HCT116 (cell line): ENCODE data around the gene SPEN. TPM values are rescaled to one million over a fixed set of nuclear protein-coding genes. Genes with fewer than 3 reads are reported as not detected.

Source experiments
- ATAC-seq: fragments of 200-7000 bp; cut with Tn5 transposase; 2 replicates; pipeline ENCODE4 v1.9.1; 2020; ENCODE audit warnings: mild to moderate bottlenecking, moderate library complexity
- BruUV-seq: library from RNA; stranded (reverse); fragments of 400-500 nt; replicated peaks from 2 replicates; lab custom pipeline; 2021; lab: Mats Ljungman, UMichigan
- CTCF ChIA-PET: fragments of 300-600 bp; sonication (Branson Sonifier 250); formaldehyde crosslinking; loops from one replicate; lab custom pipeline; 2021; ENCODE audit warnings: antibody characterized with exemption; lab: Charles Lee
- POLR2A ChIA-PET: fragments of 300-600, 350-600 bp; sonication (Branson Sonifier 250); formaldehyde crosslinking; loops from one replicate; lab custom pipeline; 2021; ENCODE audit warnings: antibody characterized with exemption; lab: Charles Lee
- RAD21 ChIA-PET, 2 experiments: fragments of 300-600 bp; sonication (Branson Sonifier 250); formaldehyde crosslinking; loops; one replicate each; lab custom pipeline; 2023; ENCODE audit warnings: low total read pairs in 2 of 2; ENCODE audit not compliant: uncharacterized antibody in 2 of 2, unreplicated experiment in 2 of 2, low non-redundant PET in 1 of 2; lab: Charles Lee
- DNase-seq: peaks from one replicate; pipeline ENCODE4 v3.0.0-alpha.2; 2010; ENCODE audit warnings: low read depth, low spot score
- H2AFZ ChIP-seq: fragments of 200-600 bp; shearing (Covaris generic), sonication (generic); 2 replicates; pipeline ENCODE4 v1.6.1; 2017; ENCODE audit warnings: low read depth, mixed run types, mixed read lengths, antibody characterized with exemption, low read length; ENCODE audit not compliant: poor library complexity, severe bottlenecking
- H3K27ac ChIP-seq: 2 replicates; pipeline ENCODE4 v1.5.1; 2012; ENCODE audit warnings: low read depth, low read length
- H3K27me3 ChIP-seq: fragments of 200-600 bp; sonication (generic); 2 replicates; pipeline ENCODE4 v1.6.1; 2016; ENCODE audit warnings: mixed run types, low read length, mixed read lengths; ENCODE audit not compliant: insufficient read depth
- H3K36me3 ChIP-seq, 2 experiments: fragments of 200-500 bp in 1 of 2; fragments of 200-600 bp in 1 of 2; sonication (Bioruptor generic) in 1 of 2; sonication (generic) in 1 of 2; 2 replicates each; pipeline versions ENCODE4 v1.5.1 to v1.6.1; 2014 to 2016; ENCODE audit warnings: low read length in 2 of 2, inconsistent platforms in 1 of 2, mixed read lengths in 1 of 2, mixed run types in 1 of 2; ENCODE audit not compliant: insufficient read depth in 2 of 2, control insufficient read depth in 1 of 2
- H3K4me1 ChIP-seq, 2 experiments: fragments of 200-600 bp in 1 of 2; sonication (generic) in 1 of 2; 2 replicates each; pipeline versions ENCODE4 v1.5.1 to v1.6.1; 2012 to 2017; ENCODE audit warnings: low read length in 2 of 2, inconsistent platforms in 1 of 2, mild to moderate bottlenecking in 1 of 2, mixed read lengths in 1 of 2, mixed run types in 1 of 2, moderate library complexity in 1 of 2; ENCODE audit not compliant: insufficient read depth in 2 of 2, control insufficient read depth in 1 of 2
- H3K4me2 ChIP-seq: fragments of 200-600 bp; sonication (generic); 2 replicates; pipeline ENCODE4 v1.6.1; 2017; ENCODE audit warnings: mixed run types, low read length, mixed read lengths
- H3K4me3 ChIP-seq, 2 experiments: fragments of 200-600 bp in 1 of 2; sonication (generic) in 1 of 2; replicated peaks in 1 of 2; 2 replicates each; pipeline ENCODE4 v1.5.1; 2011 to 2016; ENCODE audit warnings: low read length in 2 of 2, control low read depth in 1 of 2, low read depth in 1 of 2, mild to moderate bottlenecking in 1 of 2, mixed read lengths in 1 of 2, mixed run types in 1 of 2
- H3K79me2 ChIP-seq: fragments of 200-600 bp; sonication (generic); 2 replicates; pipeline ENCODE4 v1.6.1; 2017; ENCODE audit warnings: mild to moderate bottlenecking, mixed run types, low read length, moderate library complexity, mixed read lengths; ENCODE audit not compliant: insufficient read depth
- H3K9ac ChIP-seq: fragments of 200-600 bp; sonication (generic); 2 replicates; pipeline ENCODE4 v1.6.1; 2016; ENCODE audit warnings: low read length, mixed read lengths
- H3K9me2 ChIP-seq: fragments of 200-600 bp; sonication (generic), shearing (Covaris generic); 2 replicates; pipeline ENCODE4 v1.6.1; 2017; ENCODE audit warnings: mixed run types, mild to moderate bottlenecking, moderate library complexity; ENCODE audit not compliant: insufficient read depth
- H3K9me3 ChIP-seq, 2 experiments: fragments of 200-500 bp in 1 of 2; fragments of 200-600 bp in 1 of 2; sonication (Bioruptor generic) in 1 of 2; sonication (generic) in 1 of 2; 2 replicates each; pipeline ENCODE4 v1.6.1; 2014 to 2017; ENCODE audit warnings: low read length in 2 of 2, mixed read lengths in 2 of 2, inconsistent platforms in 1 of 2, low read depth in 1 of 2, mild to moderate bottlenecking in 1 of 2, mixed run types in 1 of 2, moderate library complexity in 1 of 2; ENCODE audit not compliant: control insufficient read depth in 1 of 2, insufficient read depth in 1 of 2
- H4K20me1 ChIP-seq: fragments of 200-600 bp; sonication (generic), shearing (Covaris generic); 2 replicates; pipeline ENCODE4 v1.6.1; 2017; ENCODE audit warnings: mixed run types, mild to moderate bottlenecking, moderate library complexity; ENCODE audit not compliant: insufficient read depth
- EGR1 ChIP-seq: IDR thresholded peaks from 2 replicates; pipeline ENCODE4 v1.6.1; 2012; ENCODE audit warnings: low read depth
- EZH2 ChIP-seq: fragments of 200-600 bp; sonication (generic); IDR thresholded peaks from 2 replicates; pipeline ENCODE4 v1.6.1; 2017; ENCODE audit warnings: antibody characterized with exemption, mixed run types
- EZH2phosphoT487 ChIP-seq: fragments of 200-600 bp; IDR thresholded peaks from 2 replicates; pipeline ENCODE4 v1.6.1; 2018; ENCODE audit warnings: antibody characterized with exemption, borderline replicate concordance
- FOSL1 ChIP-seq: IDR thresholded peaks from 2 replicates; pipeline ENCODE4 v1.6.1; 2012; ENCODE audit warnings: low read depth
- JUND ChIP-seq: IDR thresholded peaks from 2 replicates; pipeline ENCODE4 v1.6.1; 2012
- POLR2A ChIP-seq: IDR thresholded peaks from 2 replicates; pipeline ENCODE4 v1.7.0; 2011; ENCODE audit warnings: borderline replicate concordance; ENCODE audit not compliant: insufficient read depth, insufficient read length; ENCODE audit errors: extremely low read depth
- POLR2AphosphoS5 ChIP-seq: IDR thresholded peaks from 2 replicates; pipeline ENCODE4 v1.6.1; 2011; ENCODE audit warnings: mild to moderate bottlenecking, low read depth, low read length, moderate library complexity
- RAD21 ChIP-seq: IDR thresholded peaks from 2 replicates; pipeline ENCODE4 v1.6.1; 2012; ENCODE audit warnings: low read depth, mild to moderate bottlenecking
- SIN3A ChIP-seq: IDR thresholded peaks from 2 replicates; pipeline ENCODE4 v1.6.1; 2012; ENCODE audit warnings: low read depth
- SP1 ChIP-seq: IDR thresholded peaks from 2 replicates; pipeline ENCODE4 v1.6.1; 2012; ENCODE audit warnings: low read depth
- SRF ChIP-seq: IDR thresholded peaks from 2 replicates; pipeline ENCODE4 v1.6.1; 2012; ENCODE audit warnings: low read depth
- YY1 ChIP-seq: IDR thresholded peaks from 2 replicates; pipeline ENCODE4 v1.6.1; 2011; ENCODE audit warnings: low read length, low read depth, moderate library complexity, mild to moderate bottlenecking; ENCODE audit not compliant: insufficient replicate concordance; ENCODE audit errors: extremely low read depth
- ZFX ChIP-seq: fragments of 450-650 bp; IDR thresholded peaks from 2 replicates; pipeline ENCODE4 v1.6.1; 2017
- ZNF274 ChIP-seq: fragments of 200-500 bp; sonication (Bioruptor generic); IDR thresholded peaks from 2 replicates; pipeline ENCODE4 v1.6.1; 2014; ENCODE audit warnings: mild to moderate bottlenecking, low read depth, low read length, inconsistent platforms
- intact Hi-C: fragments of 100-400 bp; cut with micrococcal nuclease; formaldehyde crosslinking; loops from 2 replicates; pipeline ENCODE4 v1.10.0; 2022
- total RNA-seq: library from RNA; stranded (reverse); gene quantifications from one replicate; pipeline ENCODE4 v1.2.1, GENCODE V29; 2021; ENCODE audit not compliant: unreplicated experiment
- TF ChIP-seq, protein P1 (sequence below): IDR thresholded peaks from 2 replicates; pipeline ENCODE4 v1.6.1; 2012; ENCODE audit warnings: low read depth
- TF ChIP-seq, protein P2 (sequence below), 3 experiments: fragments of 200-600 bp in 1 of 3; sonication (generic) in 1 of 3; IDR thresholded peaks in 2 of 3; conservative IDR thresholded peaks in 1 of 3; 2 replicates each; pipeline ENCODE4 v1.5.1; 2012 to 2017; ENCODE audit warnings: low read depth in 2 of 3, low read length in 2 of 3, antibody characterized with exemption in 1 of 3, borderline replicate concordance in 1 of 3, control low read depth in 1 of 3, mild to moderate bottlenecking in 1 of 3, mixed read lengths in 1 of 3, mixed run types in 1 of 3, moderate library complexity in 1 of 3; ENCODE audit not compliant: insufficient read depth in 1 of 3
- TF ChIP-seq, protein P3 (sequence below): IDR thresholded peaks from 2 replicates; pipeline ENCODE4 v1.6.1; 2011; ENCODE audit warnings: mild to moderate bottlenecking, low read length, moderate library complexity; ENCODE audit not compliant: insufficient replicate concordance; ENCODE audit errors: extremely low read depth

Gene SPEN
- total RNA-seq, 1 experiment from 2014 or later: 58.6 TPM

DNA sequence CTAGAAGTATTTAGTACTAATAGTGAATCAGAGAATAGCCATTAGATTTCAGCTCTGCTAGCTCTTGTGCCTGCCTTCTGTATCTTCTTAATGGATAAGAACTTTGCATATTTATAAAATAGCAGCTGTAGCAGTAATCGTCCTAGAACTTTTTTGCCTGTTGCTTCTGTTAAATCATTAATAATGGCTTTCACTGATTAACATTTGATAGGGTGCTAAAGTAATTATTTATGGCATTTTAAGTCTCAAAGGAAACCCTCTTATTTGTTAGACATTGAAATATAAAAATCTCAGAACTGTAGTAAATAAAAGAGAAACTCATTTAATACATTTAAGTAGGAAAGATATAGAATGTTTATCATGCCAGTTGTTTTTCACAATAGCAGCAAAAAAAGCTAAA is 27.0 kb downstream of the SPEN start:
- H3K9me3 ChIP-seq: no peaks in the 10 kb centered on the region
- no peak for TF ChIP-seq POLR2A
- TF ChIP-seq EZH2: no peak
- no peak for TF ChIP-seq YY1
- TF ChIP-seq, protein P1, sequence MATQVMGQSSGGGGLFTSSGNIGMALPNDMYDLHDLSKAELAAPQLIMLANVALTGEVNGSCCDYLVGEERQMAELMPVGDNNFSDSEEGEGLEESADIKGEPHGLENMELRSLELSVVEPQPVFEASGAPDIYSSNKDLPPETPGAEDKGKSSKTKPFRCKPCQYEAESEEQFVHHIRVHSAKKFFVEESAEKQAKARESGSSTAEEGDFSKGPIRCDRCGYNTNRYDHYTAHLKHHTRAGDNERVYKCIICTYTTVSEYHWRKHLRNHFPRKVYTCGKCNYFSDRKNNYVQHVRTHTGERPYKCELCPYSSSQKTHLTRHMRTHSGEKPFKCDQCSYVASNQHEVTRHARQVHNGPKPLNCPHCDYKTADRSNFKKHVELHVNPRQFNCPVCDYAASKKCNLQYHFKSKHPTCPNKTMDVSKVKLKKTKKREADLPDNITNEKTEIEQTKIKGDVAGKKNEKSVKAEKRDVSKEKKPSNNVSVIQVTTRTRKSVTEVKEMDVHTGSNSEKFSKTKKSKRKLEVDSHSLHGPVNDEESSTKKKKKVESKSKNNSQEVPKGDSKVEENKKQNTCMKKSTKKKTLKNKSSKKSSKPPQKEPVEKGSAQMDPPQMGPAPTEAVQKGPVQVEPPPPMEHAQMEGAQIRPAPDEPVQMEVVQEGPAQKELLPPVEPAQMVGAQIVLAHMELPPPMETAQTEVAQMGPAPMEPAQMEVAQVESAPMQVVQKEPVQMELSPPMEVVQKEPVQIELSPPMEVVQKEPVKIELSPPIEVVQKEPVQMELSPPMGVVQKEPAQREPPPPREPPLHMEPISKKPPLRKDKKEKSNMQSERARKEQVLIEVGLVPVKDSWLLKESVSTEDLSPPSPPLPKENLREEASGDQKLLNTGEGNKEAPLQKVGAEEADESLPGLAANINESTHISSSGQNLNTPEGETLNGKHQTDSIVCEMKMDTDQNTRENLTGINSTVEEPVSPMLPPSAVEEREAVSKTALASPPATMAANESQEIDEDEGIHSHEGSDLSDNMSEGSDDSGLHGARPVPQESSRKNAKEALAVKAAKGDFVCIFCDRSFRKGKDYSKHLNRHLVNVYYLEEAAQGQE: no peak
- no peak for TF ChIP-seq EGR1
- TF ChIP-seq RAD21: no peak
- TF ChIP-seq ZNF274: no peak
- TF ChIP-seq ZFX: no peak
- TF ChIP-seq, protein P2, sequence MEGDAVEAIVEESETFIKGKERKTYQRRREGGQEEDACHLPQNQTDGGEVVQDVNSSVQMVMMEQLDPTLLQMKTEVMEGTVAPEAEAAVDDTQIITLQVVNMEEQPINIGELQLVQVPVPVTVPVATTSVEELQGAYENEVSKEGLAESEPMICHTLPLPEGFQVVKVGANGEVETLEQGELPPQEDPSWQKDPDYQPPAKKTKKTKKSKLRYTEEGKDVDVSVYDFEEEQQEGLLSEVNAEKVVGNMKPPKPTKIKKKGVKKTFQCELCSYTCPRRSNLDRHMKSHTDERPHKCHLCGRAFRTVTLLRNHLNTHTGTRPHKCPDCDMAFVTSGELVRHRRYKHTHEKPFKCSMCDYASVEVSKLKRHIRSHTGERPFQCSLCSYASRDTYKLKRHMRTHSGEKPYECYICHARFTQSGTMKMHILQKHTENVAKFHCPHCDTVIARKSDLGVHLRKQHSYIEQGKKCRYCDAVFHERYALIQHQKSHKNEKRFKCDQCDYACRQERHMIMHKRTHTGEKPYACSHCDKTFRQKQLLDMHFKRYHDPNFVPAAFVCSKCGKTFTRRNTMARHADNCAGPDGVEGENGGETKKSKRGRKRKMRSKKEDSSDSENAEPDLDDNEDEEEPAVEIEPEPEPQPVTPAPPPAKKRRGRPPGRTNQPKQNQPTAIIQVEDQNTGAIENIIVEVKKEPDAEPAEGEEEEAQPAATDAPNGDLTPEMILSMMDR (IDR thresholded peaks at IDR 0.05 in 2 of 3, conservative IDR thresholded peaks at IDR 0.05 in 1 of 3; ENCODE audit: borderline replicate concordance in 1 of 3, insufficient read depth in 1 of 3, low read depth in 2 of 3, low read length in 2 of 3): no peak
- TF ChIP-seq SP1: no peak
- TF ChIP-seq POLR2AphosphoS5: no peak
- TF ChIP-seq, protein P3, sequence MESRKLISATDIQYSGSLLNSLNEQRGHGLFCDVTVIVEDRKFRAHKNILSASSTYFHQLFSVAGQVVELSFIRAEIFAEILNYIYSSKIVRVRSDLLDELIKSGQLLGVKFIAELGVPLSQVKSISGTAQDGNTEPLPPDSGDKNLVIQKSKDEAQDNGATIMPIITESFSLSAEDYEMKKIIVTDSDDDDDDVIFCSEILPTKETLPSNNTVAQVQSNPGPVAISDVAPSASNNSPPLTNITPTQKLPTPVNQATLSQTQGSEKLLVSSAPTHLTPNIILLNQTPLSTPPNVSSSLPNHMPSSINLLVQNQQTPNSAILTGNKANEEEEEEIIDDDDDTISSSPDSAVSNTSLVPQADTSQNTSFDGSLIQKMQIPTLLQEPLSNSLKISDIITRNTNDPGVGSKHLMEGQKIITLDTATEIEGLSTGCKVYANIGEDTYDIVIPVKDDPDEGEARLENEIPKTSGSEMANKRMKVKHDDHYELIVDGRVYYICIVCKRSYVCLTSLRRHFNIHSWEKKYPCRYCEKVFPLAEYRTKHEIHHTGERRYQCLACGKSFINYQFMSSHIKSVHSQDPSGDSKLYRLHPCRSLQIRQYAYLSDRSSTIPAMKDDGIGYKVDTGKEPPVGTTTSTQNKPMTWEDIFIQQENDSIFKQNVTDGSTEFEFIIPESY: no peak
- TF ChIP-seq EZH2phosphoT487: no peak
- TF ChIP-seq SIN3A: no peak
- no peak for TF ChIP-seq SRF
- TF ChIP-seq FOSL1: no peak
- no peak for TF ChIP-seq JUND
- TF ChIP-seq, all 23 proteins: peak for 0
- POLR2A ChIA-PET: no interaction called here
- H3K9me2 ChIP-seq: no peaks in the 10 kb centered on the region
- no peak overlapping the region for H3K4me3 ChIP-seq
- intact Hi-C loops: no loop called here
- no peaks in the 10 kb centered on the region for H3K27me3 ChIP-seq
- H3K4me2 ChIP-seq: no peak overlapping the region
- H2AFZ ChIP-seq: no peak overlapping the region
- CTCF ChIA-PET: no interaction called here
- DNase-seq: no peak
- RAD21 ChIA-PET: no interaction called here
- peaks cover 17 to 33% of the 10 kb centered on the region in 2 experiments; a peak in 3 of 4 replicates for H3K36me3 ChIP-seq
- ATAC-seq: no peak
- peaks cover 100% of the 10 kb centered on the region for H3K79me2 ChIP-seq
- BruUV-seq: no TSS peak
- H3K27ac ChIP-seq: no peak overlapping the region
- H3K4me1 ChIP-seq: no peaks in the 10 kb centered on the region
- H4K20me1 ChIP-seq: peaks cover 52% of the 10 kb centered on the region
- no peak overlapping the region for H3K9ac ChIP-seq
